GM23338 (cell line): ENCODE results near the gene ATR. TPM values are rescaled to one million over a fixed set of nuclear protein-coding genes. Genes with fewer than 3 reads are reported as not detected.

ENCODE experiments used
- ATAC-seq: fragments of 200-7000 bp; cut with Tn5 transposase; 3 replicates; pipeline ENCODE4 v1.9.1; 2020
- DNase-seq: peaks from one replicate; pipeline ENCODE4 v3.0.0-alpha.2; 2015; ENCODE audit warnings: low spot score
- H2AFZ ChIP-seq: fragments of 200-600 bp; sonication (generic); 2 replicates; pipeline ENCODE4 v1.8.0; 2016; ENCODE audit warnings: antibody characterized with exemption, mild to moderate bottlenecking, moderate library complexity
- H3F3A ChIP-seq: fragments of 200-600 bp; sonication (generic); replicated peaks from 2 replicates; pipeline ENCODE4 v1.8.0; 2017; ENCODE audit warnings: antibody characterized with exemption, mixed run types, low read depth
- H3K27ac ChIP-seq: fragments of 200-600 bp; sonication (generic); 2 replicates; pipeline ENCODE4 v1.6.1; 2016; ENCODE audit warnings: low read depth
- H3K27me3 ChIP-seq: fragments of 200-600 bp; sonication (generic); 2 replicates; pipeline ENCODE4 v1.8.0; 2016; ENCODE audit warnings: mild to moderate bottlenecking, mixed run types, moderate library complexity; ENCODE audit not compliant: insufficient read depth
- H3K36me3 ChIP-seq: fragments of 200-600 bp; sonication (generic); 2 replicates; pipeline ENCODE4 v1.8.0; 2016; ENCODE audit warnings: mild to moderate bottlenecking; ENCODE audit not compliant: insufficient read depth
- H3K4me1 ChIP-seq: fragments of 200-600 bp; sonication (generic); 2 replicates; pipeline ENCODE4 v1.8.0; 2016; ENCODE audit warnings: mild to moderate bottlenecking, moderate library complexity; ENCODE audit not compliant: insufficient read depth
- H3K4me2 ChIP-seq: fragments of 200-600 bp; sonication (generic); 2 replicates; pipeline ENCODE4 v1.7.1; 2017; ENCODE audit warnings: mixed run types
- H3K4me3 ChIP-seq: fragments of 200-600 bp; sonication (generic); 2 replicates; pipeline ENCODE4 v1.6.1; 2016; ENCODE audit warnings: mixed run types
- H3K79me2 ChIP-seq: fragments of 200-600 bp; sonication (generic); replicated peaks from 2 replicates; pipeline ENCODE4 v1.8.0; 2017; ENCODE audit warnings: mild to moderate bottlenecking; ENCODE audit not compliant: insufficient read depth
- H3K9me2 ChIP-seq: fragments of 200-600 bp; sonication (generic); 2 replicates; pipeline ENCODE4 v1.8.0; 2017; ENCODE audit not compliant: insufficient read depth
- H4K20me1 ChIP-seq: fragments of 200-600 bp; sonication (generic); replicated peaks from 2 replicates; pipeline ENCODE4 v1.8.0; 2017; ENCODE audit warnings: mild to moderate bottlenecking; ENCODE audit not compliant: insufficient read depth
- H3K27ac Mint-ChIP-seq: 2 replicates; pipeline ENCODE4 v1.8.0; 2020; ENCODE audit warnings: inconsistent platforms, mild to moderate bottlenecking, moderate library complexity, mixed read lengths
- H3K27me3 Mint-ChIP-seq: 3 replicates; pipeline ENCODE4 v1.8.0; 2022; ENCODE audit warnings: low read depth, mild to moderate bottlenecking, moderate library complexity, mixed read lengths, inconsistent platforms; ENCODE audit not compliant: insufficient read depth, poor library complexity
- H3K36me3 Mint-ChIP-seq: 3 replicates; pipeline ENCODE4 v1.8.0; 2021; ENCODE audit warnings: low read depth, mild to moderate bottlenecking, inconsistent platforms, moderate library complexity, mixed read lengths
- H3K4me1 Mint-ChIP-seq: 3 replicates; pipeline ENCODE4 v1.8.0; 2020; ENCODE audit warnings: mild to moderate bottlenecking, inconsistent platforms, mixed read lengths
- H3K4me3 Mint-ChIP-seq: 3 replicates; pipeline ENCODE4 v1.8.0; 2021; ENCODE audit warnings: moderate library complexity, mild to moderate bottlenecking, inconsistent platforms, mixed read lengths
- H3K9me3 Mint-ChIP-seq: 3 replicates; pipeline ENCODE4 v1.8.0; 2020; ENCODE audit warnings: moderate library complexity, mild to moderate bottlenecking, inconsistent platforms, mixed read lengths
- CREB1 ChIP-seq: fragments of 250-450 bp; sonication (Bioruptor Pico); IDR thresholded peaks from 2 replicates; pipeline ENCODE4 v1.5.0; 2020; ENCODE audit warnings: low read depth, mild to moderate bottlenecking, moderate library complexity
- EZH2phosphoT487 ChIP-seq: fragments of 200-600 bp; sonication (generic); IDR thresholded peaks from one replicate; pipeline ENCODE4 v1.8.1; 2018; ENCODE audit warnings: antibody characterized with exemption; ENCODE audit not compliant: unreplicated experiment
- JUNB ChIP-seq: IDR thresholded peaks from one replicate; pipeline ENCODE4 v1.6.1; 2016; ENCODE audit warnings: antibody characterized with exemption; ENCODE audit not compliant: unreplicated experiment
- POLR2AphosphoS5 ChIP-seq: IDR thresholded peaks from 2 replicates; pipeline ENCODE4 v1.6.1; 2016; ENCODE audit warnings: antibody characterized with exemption, low read depth
- ZNF331 ChIP-seq: fragments of 250-450 bp; sonication (Bioruptor Pico); IDR thresholded peaks from 2 replicates; pipeline ENCODE4 v1.5.0; 2020; ENCODE audit warnings: low read depth, mild to moderate bottlenecking, moderate library complexity
- polyA plus RNA-seq: library from polyadenylated mRNA; unstranded; fragments of >200 nt; fragmentation: Nextera tagmentation; extraction: Ambion mirVana; gene quantifications from 2 replicates; pipeline ENCODE4 v1.2.1, GENCODE V29; 2016
- total RNA-seq: library from RNA; depleted of rRNA; stranded (reverse); fragments of >200 nt; shearing (Covaris generic); gene quantifications from 2 replicates; pipeline ENCODE4 v1.2.3, GENCODE V29; 2014
- TF ChIP-seq, protein P1 (sequence below): IDR thresholded peaks from 2 replicates; pipeline ENCODE4 v1.6.1; 2016; ENCODE audit warnings: antibody characterized with exemption
- TF ChIP-seq, protein P2 (sequence below): IDR thresholded peaks from one replicate; pipeline ENCODE4 v1.6.1; 2018; ENCODE audit warnings: antibody characterized with exemption; ENCODE audit not compliant: unreplicated experiment
- TF ChIP-seq, protein P3 (sequence below), 2 experiments: fragments of 200-600 bp in 1 of 2; sonication (generic) in 1 of 2; conservative IDR thresholded peaks; 2 replicates each; pipeline versions ENCODE4 v1.5.1 to v1.6.1; 2016 to 2017; ENCODE audit warnings: antibody characterized with exemption in 2 of 2, low read depth in 2 of 2, mild to moderate bottlenecking in 2 of 2, moderate library complexity in 1 of 2

Gene ATR
- total and polyA plus RNA-seq, 2 experiments from 2014 or later, result 29.7 to 39.1 TPM

DNA sequence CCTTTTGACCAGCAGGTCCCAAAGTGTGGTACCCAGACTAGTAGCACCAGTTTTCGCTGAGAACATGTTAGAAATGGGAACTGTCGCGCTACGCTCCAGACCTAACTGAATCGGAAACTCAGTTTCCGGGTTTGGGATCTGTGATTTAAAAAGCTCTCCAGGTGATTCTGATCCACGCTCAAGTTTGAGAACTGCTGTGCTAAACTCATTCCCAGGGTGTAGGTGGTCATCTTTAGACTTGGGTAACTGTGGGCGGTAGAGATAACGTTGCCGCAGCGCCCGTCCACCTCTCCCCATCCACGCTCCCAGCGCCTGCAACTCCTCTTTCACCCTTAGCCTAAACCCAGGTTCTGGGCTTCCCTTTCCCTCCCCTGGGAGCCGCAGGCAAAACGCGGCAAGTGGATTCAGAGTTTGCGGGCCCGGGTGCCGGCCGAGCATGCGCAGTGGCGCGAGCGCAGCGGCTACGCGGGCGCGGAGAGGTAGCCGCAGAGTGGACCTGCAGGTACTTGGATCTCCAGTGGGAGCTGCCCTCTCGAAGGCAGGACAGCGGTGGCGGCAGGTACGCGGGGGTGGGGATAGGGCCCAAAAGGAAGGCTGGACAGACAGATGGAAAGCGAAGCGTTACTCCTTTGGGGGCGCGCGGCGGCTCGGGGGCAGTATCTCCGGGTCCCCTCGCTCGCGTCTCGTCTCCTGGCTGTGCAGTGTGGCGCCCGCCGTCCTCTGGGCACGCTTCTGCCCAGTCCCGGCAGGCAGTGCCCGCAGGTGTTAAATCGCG, 17.6 kb upstream of the ATR start, which contains the start of gene PLS1:
PLS1 (plus strand) TSS at position 443 of the 775 bp plus-strand sequence. CDS start 67,845 bp downstream, outside the sequence.
- ATAC-seq (peak; percentile 96), DNase-seq (peak; percentile 93)
- peak within 1 kb of the TSS; percentile 99 for H3K4me2 ChIP-seq
- H3K27me3 Mint-ChIP-seq, result peaks cover 6% of the 10 kb centered on the region
- peak within 1 kb of the TSS; percentile 88 for H3K4me3 Mint-ChIP-seq
- 0 out of 2 replicates have a peak within 1 kb of the TSS, but pooled peaks have one; percentile 64 for H3K27ac ChIP-seq
- H3K27ac Mint-ChIP-seq, result peak within 1 kb of the TSS; percentile 93
- peak within 1 kb of the TSS; percentile 90 for H3K4me3 ChIP-seq
- TF ChIP-seq, protein P1, sequence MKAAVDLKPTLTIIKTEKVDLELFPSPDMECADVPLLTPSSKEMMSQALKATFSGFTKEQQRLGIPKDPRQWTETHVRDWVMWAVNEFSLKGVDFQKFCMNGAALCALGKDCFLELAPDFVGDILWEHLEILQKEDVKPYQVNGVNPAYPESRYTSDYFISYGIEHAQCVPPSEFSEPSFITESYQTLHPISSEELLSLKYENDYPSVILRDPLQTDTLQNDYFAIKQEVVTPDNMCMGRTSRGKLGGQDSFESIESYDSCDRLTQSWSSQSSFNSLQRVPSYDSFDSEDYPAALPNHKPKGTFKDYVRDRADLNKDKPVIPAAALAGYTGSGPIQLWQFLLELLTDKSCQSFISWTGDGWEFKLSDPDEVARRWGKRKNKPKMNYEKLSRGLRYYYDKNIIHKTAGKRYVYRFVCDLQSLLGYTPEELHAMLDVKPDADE, result 0 out of 2 replicates have a peak, but pooled peaks have one; percentile 42
- TF ChIP-seq POLR2AphosphoS5 (peak; percentile 97), CREB1 (CRISPR knock-in tag) (no peak)
- TF ChIP-seq, protein P2, sequence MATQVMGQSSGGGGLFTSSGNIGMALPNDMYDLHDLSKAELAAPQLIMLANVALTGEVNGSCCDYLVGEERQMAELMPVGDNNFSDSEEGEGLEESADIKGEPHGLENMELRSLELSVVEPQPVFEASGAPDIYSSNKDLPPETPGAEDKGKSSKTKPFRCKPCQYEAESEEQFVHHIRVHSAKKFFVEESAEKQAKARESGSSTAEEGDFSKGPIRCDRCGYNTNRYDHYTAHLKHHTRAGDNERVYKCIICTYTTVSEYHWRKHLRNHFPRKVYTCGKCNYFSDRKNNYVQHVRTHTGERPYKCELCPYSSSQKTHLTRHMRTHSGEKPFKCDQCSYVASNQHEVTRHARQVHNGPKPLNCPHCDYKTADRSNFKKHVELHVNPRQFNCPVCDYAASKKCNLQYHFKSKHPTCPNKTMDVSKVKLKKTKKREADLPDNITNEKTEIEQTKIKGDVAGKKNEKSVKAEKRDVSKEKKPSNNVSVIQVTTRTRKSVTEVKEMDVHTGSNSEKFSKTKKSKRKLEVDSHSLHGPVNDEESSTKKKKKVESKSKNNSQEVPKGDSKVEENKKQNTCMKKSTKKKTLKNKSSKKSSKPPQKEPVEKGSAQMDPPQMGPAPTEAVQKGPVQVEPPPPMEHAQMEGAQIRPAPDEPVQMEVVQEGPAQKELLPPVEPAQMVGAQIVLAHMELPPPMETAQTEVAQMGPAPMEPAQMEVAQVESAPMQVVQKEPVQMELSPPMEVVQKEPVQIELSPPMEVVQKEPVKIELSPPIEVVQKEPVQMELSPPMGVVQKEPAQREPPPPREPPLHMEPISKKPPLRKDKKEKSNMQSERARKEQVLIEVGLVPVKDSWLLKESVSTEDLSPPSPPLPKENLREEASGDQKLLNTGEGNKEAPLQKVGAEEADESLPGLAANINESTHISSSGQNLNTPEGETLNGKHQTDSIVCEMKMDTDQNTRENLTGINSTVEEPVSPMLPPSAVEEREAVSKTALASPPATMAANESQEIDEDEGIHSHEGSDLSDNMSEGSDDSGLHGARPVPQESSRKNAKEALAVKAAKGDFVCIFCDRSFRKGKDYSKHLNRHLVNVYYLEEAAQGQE, result no peak
- H3K9me2 ChIP-seq, result no peaks in the 10 kb centered on the region; the same call in 1 of the 2 replicates
- H3K79me2 ChIP-seq, result peaks cover 9% of the 10 kb centered on the region; the same call in 1 of the 2 replicates
- peaks cover 18% of the 10 kb centered on the region for H3K4me1 Mint-ChIP-seq
- peak within 1 kb of the TSS; percentile 99 for H2AFZ ChIP-seq
- peaks cover 13% of the 10 kb centered on the region for H3K36me3 Mint-ChIP-seq
- no peaks in the 10 kb centered on the region for H3K36me3 ChIP-seq
- H3K9me3 Mint-ChIP-seq, result no peaks in the 10 kb centered on the region
- peaks cover 7% of the 10 kb centered on the region; the same call in 1 of the 2 replicates for H3K27me3 ChIP-seq
- peaks cover 12% of the 10 kb centered on the region for H3K4me1 ChIP-seq
- H3F3A ChIP-seq, result no peaks in the 10 kb centered on the region; the same call in 1 of the 2 replicates
- no peaks in the 10 kb centered on the region for H4K20me1 ChIP-seq

DNA sequence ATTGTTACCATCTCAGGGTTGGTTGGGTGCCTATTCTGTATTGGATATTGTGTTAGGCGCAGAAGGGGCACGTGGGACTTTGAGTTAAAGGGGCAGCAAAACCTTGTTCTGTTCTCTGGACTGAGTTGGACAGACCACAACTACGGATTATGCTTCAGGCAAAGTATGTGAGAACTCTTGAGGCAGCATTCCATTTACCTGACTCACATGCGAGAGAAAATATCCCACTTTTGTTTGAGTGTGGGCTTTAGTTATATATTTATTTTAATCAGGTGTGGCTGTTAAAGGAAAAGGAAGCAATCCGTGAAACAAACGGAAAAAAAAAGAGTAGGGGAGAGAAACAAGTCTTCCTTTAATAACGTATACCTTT, 17.0 kb upstream of the ATR start:
- peaks cover 7% of the 10 kb centered on the region; the same call in 1 of the 2 replicates for H3K27me3 ChIP-seq
- peak overlapping the region; percentile 99 for H3K4me2 ChIP-seq
- Mint-ChIP-seq H3K27me3 (peaks cover 6% of the 10 kb centered on the region), H3K36me3 (peaks cover 12% of the 10 kb centered on the region), H3K4me3 (peak overlapping the region; percentile 88), H3K27ac (no peak overlapping the region), H3K9me3 (no peaks in the 10 kb centered on the region), H3K4me1 (peaks cover 18% of the 10 kb centered on the region)
- H3K9me2 ChIP-seq, result no peaks in the 10 kb centered on the region; the same call in 1 of the 2 replicates
- 0 out of 2 replicates have a peak overlapping the region, but pooled peaks have one; percentile 64 for H3K27ac ChIP-seq
- no peaks in the 10 kb centered on the region; the same call in 1 of the 2 replicates for H3F3A ChIP-seq
- ATAC-seq, result no peak
- H3K36me3 ChIP-seq, result no peaks in the 10 kb centered on the region
- peaks cover 12% of the 10 kb centered on the region for H3K4me1 ChIP-seq
- peak overlapping the region; percentile 90 for H3K4me3 ChIP-seq
- no peak for DNase-seq
- no peaks in the 10 kb centered on the region for H4K20me1 ChIP-seq
- peaks cover 9% of the 10 kb centered on the region; the same call in 1 of the 2 replicates for H3K79me2 ChIP-seq
- H2AFZ ChIP-seq, result peak overlapping the region; percentile 99
- TF ChIP-seq ZNF331 (CRISPR knock-in tag), result no peak
- TF ChIP-seq, protein P3, sequence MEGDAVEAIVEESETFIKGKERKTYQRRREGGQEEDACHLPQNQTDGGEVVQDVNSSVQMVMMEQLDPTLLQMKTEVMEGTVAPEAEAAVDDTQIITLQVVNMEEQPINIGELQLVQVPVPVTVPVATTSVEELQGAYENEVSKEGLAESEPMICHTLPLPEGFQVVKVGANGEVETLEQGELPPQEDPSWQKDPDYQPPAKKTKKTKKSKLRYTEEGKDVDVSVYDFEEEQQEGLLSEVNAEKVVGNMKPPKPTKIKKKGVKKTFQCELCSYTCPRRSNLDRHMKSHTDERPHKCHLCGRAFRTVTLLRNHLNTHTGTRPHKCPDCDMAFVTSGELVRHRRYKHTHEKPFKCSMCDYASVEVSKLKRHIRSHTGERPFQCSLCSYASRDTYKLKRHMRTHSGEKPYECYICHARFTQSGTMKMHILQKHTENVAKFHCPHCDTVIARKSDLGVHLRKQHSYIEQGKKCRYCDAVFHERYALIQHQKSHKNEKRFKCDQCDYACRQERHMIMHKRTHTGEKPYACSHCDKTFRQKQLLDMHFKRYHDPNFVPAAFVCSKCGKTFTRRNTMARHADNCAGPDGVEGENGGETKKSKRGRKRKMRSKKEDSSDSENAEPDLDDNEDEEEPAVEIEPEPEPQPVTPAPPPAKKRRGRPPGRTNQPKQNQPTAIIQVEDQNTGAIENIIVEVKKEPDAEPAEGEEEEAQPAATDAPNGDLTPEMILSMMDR (conservative IDR thresholded peaks at IDR 0.05; ENCODE audit: low read depth in 2 of 2), result no peak
- no peak for TF ChIP-seq EZH2phosphoT487
- no peak for TF ChIP-seq JUNB
